GM23338 (cell line): ENCODE data around the gene SLC23A3.

Source experiments
- CREB1 ChIP-seq: fragments of 250-450 bp; sonication (Bioruptor Pico); IDR thresholded peaks from 2 replicates; pipeline ENCODE4 v1.5.0; 2020; ENCODE audit warnings: low read depth, mild to moderate bottlenecking, moderate library complexity
- EZH2 ChIP-seq: fragments of 200-600 bp; sonication (generic); IDR thresholded peaks from one replicate; pipeline ENCODE4 v1.8.0; 2017; ENCODE audit warnings: antibody characterized with exemption, mild to moderate bottlenecking, low read depth; ENCODE audit not compliant: unreplicated experiment
- EZH2phosphoT487 ChIP-seq: fragments of 200-600 bp; sonication (generic); IDR thresholded peaks from one replicate; pipeline ENCODE4 v1.8.1; 2018; ENCODE audit warnings: antibody characterized with exemption; ENCODE audit not compliant: unreplicated experiment
- JUNB ChIP-seq: IDR thresholded peaks from one replicate; pipeline ENCODE4 v1.6.1; 2016; ENCODE audit warnings: antibody characterized with exemption; ENCODE audit not compliant: unreplicated experiment
- NANOG ChIP-seq: IDR thresholded peaks from 2 replicates; pipeline ENCODE4 v1.6.1; 2016; ENCODE audit warnings: antibody characterized with exemption, borderline replicate concordance
- POLR2AphosphoS5 ChIP-seq: IDR thresholded peaks from 2 replicates; pipeline ENCODE4 v1.6.1; 2016; ENCODE audit warnings: antibody characterized with exemption, low read depth
- TF ChIP-seq, protein P1 (sequence below), 2 experiments: fragments of 200-600 bp in 1 of 2; sonication (generic) in 1 of 2; conservative IDR thresholded peaks; 2 replicates each; pipeline versions ENCODE4 v1.5.1 to v1.6.1; 2016 to 2017; ENCODE audit warnings: antibody characterized with exemption in 2 of 2, low read depth in 2 of 2, mild to moderate bottlenecking in 2 of 2, moderate library complexity in 1 of 2
- TF ChIP-seq, protein P2 (sequence below): IDR thresholded peaks from one replicate; pipeline ENCODE4 v1.6.1; 2018; ENCODE audit warnings: antibody characterized with exemption; ENCODE audit not compliant: unreplicated experiment

DNA sequence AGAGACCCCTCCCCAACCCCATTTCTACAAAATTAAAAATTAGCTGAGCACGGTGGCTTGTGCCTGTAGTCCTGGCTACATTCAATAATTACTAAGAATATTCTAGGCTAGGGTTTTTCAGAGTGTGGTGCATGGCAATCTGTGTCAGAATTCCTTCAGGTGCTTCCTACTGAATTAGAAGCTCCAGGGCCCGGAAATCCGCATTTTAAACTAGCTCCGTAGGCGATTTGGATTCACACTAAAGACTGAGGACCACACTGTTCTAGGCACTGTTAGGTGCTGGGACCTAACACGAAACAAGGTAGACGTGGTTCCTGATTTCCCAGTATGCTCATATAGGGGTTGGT, 36.1 kb upstream of the SLC23A3 start:
- TF ChIP-seq, protein P1, sequence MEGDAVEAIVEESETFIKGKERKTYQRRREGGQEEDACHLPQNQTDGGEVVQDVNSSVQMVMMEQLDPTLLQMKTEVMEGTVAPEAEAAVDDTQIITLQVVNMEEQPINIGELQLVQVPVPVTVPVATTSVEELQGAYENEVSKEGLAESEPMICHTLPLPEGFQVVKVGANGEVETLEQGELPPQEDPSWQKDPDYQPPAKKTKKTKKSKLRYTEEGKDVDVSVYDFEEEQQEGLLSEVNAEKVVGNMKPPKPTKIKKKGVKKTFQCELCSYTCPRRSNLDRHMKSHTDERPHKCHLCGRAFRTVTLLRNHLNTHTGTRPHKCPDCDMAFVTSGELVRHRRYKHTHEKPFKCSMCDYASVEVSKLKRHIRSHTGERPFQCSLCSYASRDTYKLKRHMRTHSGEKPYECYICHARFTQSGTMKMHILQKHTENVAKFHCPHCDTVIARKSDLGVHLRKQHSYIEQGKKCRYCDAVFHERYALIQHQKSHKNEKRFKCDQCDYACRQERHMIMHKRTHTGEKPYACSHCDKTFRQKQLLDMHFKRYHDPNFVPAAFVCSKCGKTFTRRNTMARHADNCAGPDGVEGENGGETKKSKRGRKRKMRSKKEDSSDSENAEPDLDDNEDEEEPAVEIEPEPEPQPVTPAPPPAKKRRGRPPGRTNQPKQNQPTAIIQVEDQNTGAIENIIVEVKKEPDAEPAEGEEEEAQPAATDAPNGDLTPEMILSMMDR (conservative IDR thresholded peaks at IDR 0.05; ENCODE audit: low read depth in 2 of 2) = no peak
- TF ChIP-seq EZH2phosphoT487 = no peak
- no peak for TF ChIP-seq CREB1
- no peak for TF ChIP-seq POLR2AphosphoS5
- no peak for TF ChIP-seq JUNB
- no peak for TF ChIP-seq EZH2
- TF ChIP-seq, protein P2, sequence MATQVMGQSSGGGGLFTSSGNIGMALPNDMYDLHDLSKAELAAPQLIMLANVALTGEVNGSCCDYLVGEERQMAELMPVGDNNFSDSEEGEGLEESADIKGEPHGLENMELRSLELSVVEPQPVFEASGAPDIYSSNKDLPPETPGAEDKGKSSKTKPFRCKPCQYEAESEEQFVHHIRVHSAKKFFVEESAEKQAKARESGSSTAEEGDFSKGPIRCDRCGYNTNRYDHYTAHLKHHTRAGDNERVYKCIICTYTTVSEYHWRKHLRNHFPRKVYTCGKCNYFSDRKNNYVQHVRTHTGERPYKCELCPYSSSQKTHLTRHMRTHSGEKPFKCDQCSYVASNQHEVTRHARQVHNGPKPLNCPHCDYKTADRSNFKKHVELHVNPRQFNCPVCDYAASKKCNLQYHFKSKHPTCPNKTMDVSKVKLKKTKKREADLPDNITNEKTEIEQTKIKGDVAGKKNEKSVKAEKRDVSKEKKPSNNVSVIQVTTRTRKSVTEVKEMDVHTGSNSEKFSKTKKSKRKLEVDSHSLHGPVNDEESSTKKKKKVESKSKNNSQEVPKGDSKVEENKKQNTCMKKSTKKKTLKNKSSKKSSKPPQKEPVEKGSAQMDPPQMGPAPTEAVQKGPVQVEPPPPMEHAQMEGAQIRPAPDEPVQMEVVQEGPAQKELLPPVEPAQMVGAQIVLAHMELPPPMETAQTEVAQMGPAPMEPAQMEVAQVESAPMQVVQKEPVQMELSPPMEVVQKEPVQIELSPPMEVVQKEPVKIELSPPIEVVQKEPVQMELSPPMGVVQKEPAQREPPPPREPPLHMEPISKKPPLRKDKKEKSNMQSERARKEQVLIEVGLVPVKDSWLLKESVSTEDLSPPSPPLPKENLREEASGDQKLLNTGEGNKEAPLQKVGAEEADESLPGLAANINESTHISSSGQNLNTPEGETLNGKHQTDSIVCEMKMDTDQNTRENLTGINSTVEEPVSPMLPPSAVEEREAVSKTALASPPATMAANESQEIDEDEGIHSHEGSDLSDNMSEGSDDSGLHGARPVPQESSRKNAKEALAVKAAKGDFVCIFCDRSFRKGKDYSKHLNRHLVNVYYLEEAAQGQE = no peak
- no peak for TF ChIP-seq NANOG
